Ecto neural progenitor cell (in vitro differentiated cells): ENCODE data around the gene OR4A16.

Experiments used
- DNase-seq: peaks from one replicate; pipeline ENCODE4 v3.0.0-alpha.2; 2018; ENCODE audit warnings: low spot score

OR4A16 gene, protein sequence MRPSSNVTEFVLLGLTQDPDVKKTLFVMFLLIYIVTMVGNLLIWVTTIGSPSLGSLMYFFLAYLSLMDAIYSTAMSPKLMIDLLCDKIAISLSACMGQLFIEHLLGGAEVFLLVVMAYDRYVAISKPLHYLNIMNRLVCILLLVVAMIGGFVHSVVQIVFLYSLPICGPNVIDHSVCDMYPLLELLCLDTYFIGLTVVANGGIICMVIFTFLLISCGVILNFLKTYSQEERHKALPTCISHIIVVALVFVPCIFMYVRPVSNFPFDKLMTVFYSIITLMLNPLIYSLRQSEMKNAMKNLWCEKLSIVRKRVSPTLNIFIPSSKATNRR

DNA sequence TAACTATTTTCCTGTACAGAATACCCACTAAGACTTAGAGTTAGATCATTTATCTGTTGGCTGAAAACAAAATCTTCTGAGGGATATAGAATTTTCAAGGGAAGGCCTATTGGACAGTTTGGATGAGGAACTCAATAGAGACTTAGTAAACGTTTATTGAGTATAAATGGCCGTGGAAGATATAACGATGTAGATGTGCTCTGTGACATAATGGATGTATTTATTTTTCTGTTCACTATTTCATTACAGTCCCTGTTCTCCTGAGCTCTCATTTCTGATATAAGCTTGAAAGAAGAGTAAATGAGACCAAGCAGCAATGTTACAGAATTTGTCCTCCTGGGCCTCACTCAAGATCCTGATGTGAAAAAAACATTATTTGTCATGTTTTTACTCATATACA, at the start of gene OR4A16:
Gene OR4A16 (plus strand): TSS at position 301 of the 400 bp plus-strand sequence. CDS start 0 bp downstream, at position 301.
- no peak for DNase-seq

DNA sequence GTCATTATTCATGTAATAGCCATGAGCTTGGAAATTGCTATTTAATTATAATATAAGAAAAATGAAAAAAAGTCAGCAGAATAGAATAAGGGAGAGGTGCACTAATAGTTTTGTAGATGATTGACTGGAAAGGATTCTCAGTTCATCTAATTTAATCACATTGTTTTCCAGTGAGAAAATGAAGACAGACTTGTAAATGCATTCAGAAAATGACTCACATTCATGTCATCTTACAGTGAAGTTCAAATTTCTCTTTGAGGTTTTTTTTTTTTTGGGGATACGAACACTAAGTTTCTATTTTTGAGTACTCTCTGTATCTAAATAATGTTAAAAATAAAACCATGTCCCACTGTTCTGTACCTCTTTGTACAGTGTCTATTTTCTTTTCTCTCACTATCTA, 18.5 kb upstream of the OR4A16 start:
- DNase-seq, result no peak

DNA sequence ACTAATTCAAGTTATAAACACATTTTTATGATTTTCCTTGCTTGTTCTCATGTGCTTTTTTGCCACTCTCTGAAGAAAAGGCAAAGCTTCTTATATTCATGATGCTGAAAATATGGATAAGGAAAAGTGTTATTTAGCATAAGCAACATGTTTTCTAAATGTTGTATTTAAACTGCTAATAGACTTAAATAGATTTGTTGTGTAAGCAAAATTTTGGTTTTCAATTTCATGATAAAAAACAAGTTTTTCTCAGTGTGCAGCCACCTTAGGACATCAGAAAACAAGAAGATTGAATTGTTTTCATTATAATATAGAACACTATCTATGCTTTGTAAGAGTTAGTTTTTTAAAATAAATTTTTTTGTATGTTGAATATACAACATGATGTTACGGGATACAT, 2.3 kb downstream of the OR4A16 start:
- DNase-seq, result no peak

DNA sequence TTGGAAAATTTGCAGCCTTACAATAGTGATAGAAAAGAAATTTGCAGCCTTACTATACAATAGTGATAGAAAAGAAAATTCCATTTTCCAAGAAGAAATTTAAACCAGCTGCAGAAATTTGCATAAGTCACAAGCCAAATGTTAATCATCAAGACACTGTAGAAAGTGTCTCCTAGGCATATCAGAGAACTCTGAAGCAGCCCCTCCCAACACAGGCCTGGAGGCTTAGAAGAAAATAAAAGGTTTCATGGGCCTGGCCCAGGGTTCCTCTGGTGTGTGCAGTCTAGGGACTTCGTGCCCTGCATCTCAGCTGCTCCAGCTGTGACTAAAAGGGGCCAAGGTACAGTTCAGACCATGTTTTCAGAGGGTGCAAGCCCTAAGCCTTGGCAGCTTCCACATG, 6.0 kb downstream of the OR4A16 start:
- no peak for DNase-seq

DNA sequence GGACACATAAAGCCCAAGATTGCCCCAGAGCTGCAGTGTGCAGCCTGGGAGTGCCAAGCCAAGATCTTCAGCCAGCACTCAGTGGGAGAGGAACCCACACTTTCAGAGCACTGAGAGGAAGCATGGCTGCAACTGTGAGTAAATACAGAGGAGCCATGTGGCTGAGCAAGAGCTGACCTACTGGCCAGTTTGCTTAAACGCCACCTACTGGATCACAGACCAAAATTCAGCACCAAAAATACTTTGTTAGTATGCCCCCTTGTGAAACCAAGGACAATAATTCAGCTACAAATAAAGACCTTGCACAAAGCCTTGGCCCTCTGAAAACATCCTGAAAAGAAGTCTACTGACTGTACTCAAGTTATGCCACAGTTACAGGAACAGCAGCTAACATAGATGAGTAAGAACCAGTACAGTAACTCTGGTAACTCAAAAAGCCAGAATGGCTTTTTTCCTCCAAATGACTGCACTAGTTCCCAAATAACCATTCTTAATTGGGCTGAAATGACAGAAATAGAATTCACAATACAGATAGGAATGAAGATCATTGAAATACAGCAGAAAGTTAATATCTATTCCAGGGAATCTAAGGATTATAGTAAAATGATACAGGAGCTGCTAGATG, 14.7 kb downstream of the OR4A16 start:
- no peak for DNase-seq

DNA sequence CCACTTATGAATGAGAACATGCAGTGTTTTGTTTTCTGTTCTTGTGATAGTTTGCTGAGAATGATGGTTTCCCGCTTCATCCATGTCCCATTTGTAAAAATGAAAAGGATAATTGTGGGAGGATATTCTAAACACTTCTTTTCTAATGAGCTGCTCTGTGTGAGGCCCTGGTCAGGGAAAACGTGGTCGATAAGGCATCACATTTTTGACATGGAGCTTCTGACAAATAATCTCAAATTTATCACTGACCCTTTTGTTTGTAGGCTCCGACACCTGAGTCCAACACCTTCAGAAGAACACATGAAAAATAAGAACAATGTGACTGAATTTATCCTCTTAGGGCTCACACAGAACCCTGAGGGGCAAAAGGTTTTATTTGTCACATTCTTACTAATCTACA, 24.7 kb downstream of the OR4A16 start, which contains the start of gene OR4A15:
Gene OR4A15 (plus strand): TSS at position 301 of the 400 bp plus-strand sequence. CDS start 0 bp downstream, at position 301.
- no peak for DNase-seq
